GM12878 (cell line): ENCODE measurements around the gene GAL3ST2. TPM values are rescaled to one million over a fixed set of nuclear protein-coding genes. Genes with fewer than 3 reads are reported as not detected.

Source experiments
- ATAC-seq: fragments of 200-7000 bp; cut with Tn5 transposase; 3 replicates; pipeline ENCODE4 v1.9.1; 2020; ENCODE audit warnings: mild to moderate bottlenecking, moderate library complexity
- BruUV-seq: library from RNA; stranded (reverse); fragments of 400-500 nt; replicated peaks from 2 replicates; lab custom pipeline; 2021; lab: Mats Ljungman, UMichigan
- CTCF ChIA-PET: fragments of 300-600 bp; sonication (Branson Sonifier 250); formaldehyde crosslinking; extraction: SDS; loops from one replicate; lab custom pipeline; 2021; ENCODE audit warnings: inconsistent platforms; lab: Yijun Ruan, JAX
- POLR2A ChIA-PET: fragments of 350-600 bp; formaldehyde crosslinking; extraction: SDS; loops from one replicate; lab custom pipeline; 2021; ENCODE audit warnings: inconsistent platforms; lab: Charles Lee
- RAD21 ChIA-PET: fragments of 300-600 bp; sonication (Branson Sonifier 250); formaldehyde crosslinking; loops from one replicate; lab custom pipeline; 2023; ENCODE audit warnings: antibody characterized with exemption; ENCODE audit not compliant: unreplicated experiment; lab: Charles Lee
- SMC1A ChIA-PET: fragments of 300-600 bp; sonication (Branson Sonifier 250); formaldehyde crosslinking; loops from one replicate; lab custom pipeline; 2023; ENCODE audit not compliant: unreplicated experiment, uncharacterized antibody; lab: Charles Lee
- DNase-seq: peaks from one replicate; pipeline ENCODE4 v3.0.0-alpha.2; 2011; ENCODE audit warnings: low read depth, low spot score
- FAIRE-seq: peaks from 3 replicates; lab custom pipeline; 2011; peaks lifted over from hg19 to GRCh38; lab: Jason Lieb, UNC
- H2AFZ ChIP-seq: 2 replicates; pipeline ENCODE4 v1.6.0; 2011; ENCODE audit warnings: low read depth, low read length, control low read depth; ENCODE audit not compliant: control insufficient read depth
- H3K27ac ChIP-seq: 2 replicates; pipeline ENCODE4 v1.5.1; 2011; ENCODE audit warnings: control low read depth; ENCODE audit not compliant: control insufficient read depth, insufficient read depth
- H3K27me3 ChIP-seq, 2 experiments: replicated peaks in 1 of 2; 2 replicates each; pipeline versions ENCODE4 v1.6.0 to v1.6.1; 2011; ENCODE audit warnings: low read length in 1 of 2; ENCODE audit not compliant: control insufficient read depth in 2 of 2, insufficient read depth in 2 of 2
- H3K36me3 ChIP-seq, 2 experiments: 2 replicates each; pipeline ENCODE4 v1.5.1; 2011; ENCODE audit warnings: low read length in 1 of 2; ENCODE audit not compliant: control insufficient read depth in 2 of 2, insufficient read depth in 2 of 2
- H3K4me1 ChIP-seq: 2 replicates; pipeline ENCODE4 v1.6.1; 2011; ENCODE audit warnings: mild to moderate bottlenecking, low read length, moderate library complexity, mixed read lengths; ENCODE audit not compliant: control insufficient read depth, insufficient read depth
- H3K4me2 ChIP-seq: 2 replicates; pipeline ENCODE4 v1.6.0; 2011; ENCODE audit warnings: control low read depth; ENCODE audit not compliant: control insufficient read depth, insufficient read depth
- H3K4me3 ChIP-seq: fragments of 200-600 bp; sonication (generic); 2 replicates; pipeline ENCODE4 v1.5.1; 2016
- H3K79me2 ChIP-seq: 2 replicates; pipeline ENCODE4 v1.6.0; 2011; ENCODE audit warnings: low read length; ENCODE audit not compliant: control insufficient read depth, insufficient read depth
- H3K9ac ChIP-seq: 2 replicates; pipeline ENCODE4 v1.8.0; 2011; ENCODE audit warnings: low read length, control low read depth, mixed read lengths; ENCODE audit not compliant: control insufficient read depth, insufficient read depth
- H3K9me3 ChIP-seq: replicated peaks from 3 replicates; pipeline ENCODE4 v1.5.1; 2011; ENCODE audit warnings: mild to moderate bottlenecking, low read length; ENCODE audit not compliant: control insufficient read depth, insufficient read depth
- H4K20me1 ChIP-seq: 2 replicates; pipeline ENCODE4 v1.6.0; 2011; ENCODE audit not compliant: control insufficient read depth, insufficient read depth
- BCL11A ChIP-seq: IDR thresholded peaks from 2 replicates; pipeline ENCODE4 v1.6.1; 2011; ENCODE audit warnings: low read depth, low read length
- BCL3 ChIP-seq: IDR thresholded peaks from 2 replicates; pipeline ENCODE4 v1.6.1; 2011; ENCODE audit warnings: borderline replicate concordance, low read depth, mild to moderate bottlenecking, moderate library complexity, low read length; ENCODE audit not compliant: insufficient read depth, poor library complexity, severe bottlenecking
- CBFB ChIP-seq: IDR thresholded peaks from 2 replicates; pipeline ENCODE4 v1.6.1; 2016; ENCODE audit warnings: antibody characterized with exemption, low read depth
- CBX3 ChIP-seq: fragments of 200-600 bp; sonication (generic); IDR thresholded peaks from 2 replicates; pipeline ENCODE4 v1.6.1; 2016; ENCODE audit warnings: low read depth, borderline replicate concordance
- EED ChIP-seq: sonication (generic); IDR thresholded peaks from 2 replicates; pipeline ENCODE4 v1.6.1; 2016; ENCODE audit warnings: antibody characterized with exemption, low read depth
- MTA2 ChIP-seq: fragments of 450-650 bp; IDR thresholded peaks from 2 replicates; pipeline ENCODE4 v1.6.1; 2016; ENCODE audit warnings: low read depth, mild to moderate bottlenecking, moderate library complexity
- NFXL1 ChIP-seq: fragments of 450-650 bp; IDR thresholded peaks from 2 replicates; pipeline ENCODE4 v1.6.1; 2017; ENCODE audit warnings: antibody characterized with exemption, mild to moderate bottlenecking, borderline replicate concordance
- SIX5 ChIP-seq: IDR thresholded peaks from 2 replicates; pipeline ENCODE4 v1.6.1; 2011; ENCODE audit warnings: mild to moderate bottlenecking, low read depth, low read length, moderate library complexity; ENCODE audit not compliant: severe bottlenecking
- SUZ12 ChIP-seq: fragments of 200-600 bp; sonication (generic); IDR thresholded peaks from one replicate; pipeline ENCODE4 v1.6.1; 2018; ENCODE audit warnings: antibody characterized with exemption, mild to moderate bottlenecking; ENCODE audit not compliant: unreplicated experiment
- TCF7 ChIP-seq: IDR thresholded peaks from 2 replicates; pipeline ENCODE4 v1.6.1; 2014; ENCODE audit warnings: antibody characterized with exemption, borderline replicate concordance
- ZBTB11 ChIP-seq: fragments of 450-650 bp; formaldehyde crosslinking; IDR thresholded peaks from 2 replicates; pipeline ENCODE4 v1.5.0; 2022; ENCODE audit warnings: mild to moderate bottlenecking, missing genetic modification characterization
- ZBTB33 ChIP-seq: fragments of 450-650 bp; IDR thresholded peaks from 2 replicates; pipeline ENCODE4 v1.6.1; 2017; ENCODE audit warnings: mild to moderate bottlenecking
- ZNF687 ChIP-seq: fragments of 450-650 bp; IDR thresholded peaks from 2 replicates; pipeline ENCODE4 v1.6.1; 2017; ENCODE audit warnings: mild to moderate bottlenecking, moderate library complexity
- WGBS: methylation state at CpG from one replicate; pipeline ENCODE4 v1.1.6; 2016; ENCODE audit warnings: low lambda C conversion rate; ENCODE audit not compliant: insufficient replicate concordance, insufficient coverage; ENCODE audit errors: missing lambda C conversion rate; 5-methylcytosine and 5-hydroxymethylcytosine counted together
- in situ Hi-C: fragments of 300-500 bp; cut with MboI; formaldehyde crosslinking; loops from 9 replicates; pipeline ENCODE4 v1.14.3; 2018; ENCODE audit warnings: mixed read lengths
- intact Hi-C: fragments of 100-400 bp; cut with micrococcal nuclease; formaldehyde crosslinking; loops from one replicate; pipeline ENCODE4 v1.14.2; 2022; ENCODE audit not compliant: unreplicated experiment
- polyA plus RNA-seq, 11 experiments: library from polyadenylated mRNA; depleted of rRNA in 4 of 11; unstranded in 6 of 11; stranded (reverse) in 5 of 11; fragments of >200 nt; fragmentation: Nextera tagmentation in 4 of 11; fragmentation: Illumina TruSeq in 1 of 11; extraction: Ambion mirVana in 4 of 11; extraction: Trizol in 1 of 11; gene quantifications; 1 replicate in 1 of 11; 2 replicates in 10 of 11; pipeline versions ENCODE4 v1.2.1 to v1.2.3, GENCODE V29; 2011 to 2016; ENCODE audit warnings: inconsistent platforms in 2 of 11, missing spikeins in 2 of 11, low read depth in 1 of 11
- total RNA-seq, 4 experiments: library from RNA; depleted of rRNA in 3 of 4; stranded (reverse); fragments of >200 nt in 3 of 4; fragmentation: Illumina TruSeq in 1 of 4; extraction: Trizol in 1 of 4; gene quantifications; 2 replicates each; pipeline versions ENCODE4 v1.2.1 to v1.2.3, GENCODE V29; 2013 to 2021

Gene GAL3ST2
- total and polyA plus RNA-seq, 10 of the 15 experiments (the other 5 are each of a cell fraction or from before 2014, with no cell fraction given) = 0.09 to 0.36 (median 0.11) TPM; not detected in 7

GRCh38 chr2:241768850-241769249 is 7.8 kb upstream of the GAL3ST2 start (continued):
- no peak for TF ChIP-seq ZBTB33
- no peak for TF ChIP-seq NFXL1
- TF ChIP-seq MTA2 = no peak
- TF ChIP-seq ZBTB11 (CRISPR knock-in tag) = no peak

- intact Hi-C loops (no loop called here), in situ Hi-C loops (no loop called here)
- ChIA-PET RAD21 (no interaction called here), POLR2A (no interaction called here), CTCF (no interaction called here), SMC1A (no interaction called here)
- H3K4me3 ChIP-seq = no peak overlapping the region
- no peaks in the 10 kb centered on the region for H3K79me2 ChIP-seq
- no peaks in the 10 kb centered on the region for H3K36me3 ChIP-seq
- no TSS peak for BruUV-seq
- H3K4me2 ChIP-seq = no peak overlapping the region
- ATAC-seq = no peak
- no peaks in the 10 kb centered on the region for H3K27me3 ChIP-seq
- H3K4me1 ChIP-seq = peaks cover 15% of the 10 kb centered on the region
- no peaks in the 10 kb centered on the region for H4K20me1 ChIP-seq
- H3K9ac ChIP-seq = no peak overlapping the region
- DNase-seq = no peak
- no peak overlapping the region for H3K27ac ChIP-seq
- FAIRE-seq = no peak
- no peaks in the 10 kb centered on the region for H3K9me3 ChIP-seq
- H2AFZ ChIP-seq = no peak overlapping the region
- 100% methylated on average over 13 of the region's 13 CpGs for WGBS
- TF ChIP-seq BCL11A = no peak
- no peak for TF ChIP-seq ZNF687
- TF ChIP-seq SUZ12 = no peak
- TF ChIP-seq EED = no peak
- no peak for TF ChIP-seq SIX5
- TF ChIP-seq TCF7 = no peak
- no peak for TF ChIP-seq BCL3
- no peak for TF ChIP-seq CBX3
- no peak for TF ChIP-seq CBFB
Measured at GRCh38 chr2:241769819-241770184, 6.8 kb upstream of the GAL3ST2 start.
